Measurements from ENCODE around the gene GNG3. TPM values are rescaled to one million over a fixed set of nuclear protein-coding genes. Genes with fewer than 3 reads are reported as not detected.
A peak's percentile ranks its signal among the peaks of the same experiment; 100 is the strongest.

The GNG3 gene
- total RNA-seq, 1 donor from 2014 or later, result not detected

GRCh38 chr11:62752994-62753735 lies 45.7 kb downstream of the GNG3 start:
- ATAC-seq, result peak; percentile 1
- DNase-seq, result no peak
- intact Hi-C loops (cut with micrococcal nuclease), result no loop called here

- peak; percentile 97 for ATAC-seq
- peak; percentile 95 for DNase-seq
- intact Hi-C loops (cut with micrococcal nuclease), result no loop called here
Observed at GRCh38 chr11:62753736-62754603, 46.5 kb downstream of the GNG3 start, which contains the start of gene ZBTB3. ZBTB3 (minus strand) TSS chr11:62754160; CDS start chr11:62753664, 496 bp downstream.

- ATAC-seq, result no peak
- no peak for DNase-seq
- intact Hi-C loops (cut with micrococcal nuclease), result no loop called here
Observed at GRCh38 chr11:62755086-62755615, 47.7 kb downstream of the GNG3 start.

- no peak for DNase-seq
- intact Hi-C loops (cut with micrococcal nuclease), result no loop called here
- ATAC-seq, result no peak
Observed at GRCh38 chr11:62757846-62758788, 50.6 kb downstream of the GNG3 start.

Other genes starting within 250 kb of the GNG3 start
- 354 TPM for gene AHNAK, start 160.9 kb upstream of the GNG3 start, total RNA-seq
- gene EEF1G, start 133.8 kb upstream of the GNG3 start, total RNA-seq, result 804 TPM
- gene TUT1, start 116.2 kb upstream of the GNG3 start, total RNA-seq, result 12.3 TPM
- gene MTA2, start 105.8 kb upstream of the GNG3 start, total RNA-seq, result 33.1 TPM
- gene EML3, start 94.9 kb upstream of the GNG3 start, total RNA-seq, result 12.9 TPM
- 1.7 TPM for gene ROM1, start 94.4 kb upstream of the GNG3 start, total RNA-seq
- 12.1 TPM for gene B3GAT3, start 85.7 kb upstream of the GNG3 start, total RNA-seq
- 106 TPM for gene GANAB, start 61.1 kb upstream of the GNG3 start, total RNA-seq
- gene INTS5, start 54.4 kb upstream of the GNG3 start, total RNA-seq, result 12.0 TPM
- 27.1 TPM for gene C11orf98, start 42.5 kb upstream of the GNG3 start, total RNA-seq
- gene CSKMT, start 42.4 kb upstream of the GNG3 start, total RNA-seq, result 3.1 TPM
- gene UQCC3, start 36.0 kb upstream of the GNG3 start, total RNA-seq, result 7.7 TPM
- 1.7 TPM for gene LBHD1, start 35.4 kb upstream of the GNG3 start, total RNA-seq
- 88.6 TPM for gene UBXN1, start 28.6 kb upstream of the GNG3 start, total RNA-seq
- gene LRRN4CL, start 18.1 kb upstream of the GNG3 start, total RNA-seq, result 3.4 TPM
- 15.2 TPM for gene BSCL2, start 252 bp upstream of the GNG3 start, total RNA-seq
- 35.8 TPM for gene HNRNPUL2, start 19.8 kb downstream of the GNG3 start, total RNA-seq
- 15.1 TPM for gene TTC9C, start 20.8 kb downstream of the GNG3 start, total RNA-seq
- gene ZBTB3, start 46.5 kb downstream of the GNG3 start, total RNA-seq, result 10.1 TPM
- gene POLR2G, start 53.9 kb downstream of the GNG3 start, total RNA-seq, result 43.5 TPM
- gene TAF6L, start 63.7 kb downstream of the GNG3 start, total RNA-seq, result 8.8 TPM
- gene TMEM179B, start 79.7 kb downstream of the GNG3 start, total RNA-seq, result 16.9 TPM
- gene TMEM223, start 84.3 kb downstream of the GNG3 start, total RNA-seq, result 21.7 TPM
- 49.6 TPM for gene NXF1, start 97.8 kb downstream of the GNG3 start, total RNA-seq
- gene STX5, start 124.4 kb downstream of the GNG3 start, total RNA-seq, result 19.5 TPM
- gene TEX54, start 125.2 kb downstream of the GNG3 start, total RNA-seq, result not detected
- 25.8 TPM for gene WDR74, start 131.9 kb downstream of the GNG3 start, total RNA-seq
- gene SLC3A2, start 173.2 kb downstream of the GNG3 start, total RNA-seq, result 36.4 TPM
- 0.07 TPM for gene CHRM1, start 213.7 kb downstream of the GNG3 start, total RNA-seq

Measured in left ventricle myocardium superior (tissue), 1 donor.